ENCODE results near the gene RIC1.
"Not testable (repeated sequence)": the region's sequence is repeated elsewhere in the genome, so short reads cannot be mapped to it uniquely, and the experiment has no call there.

RIC1 gene

GRCh38 chr9:5624655-5625054 lies 4.3 kb upstream of the RIC1 start:
- DNase-seq (ENCODE audit: low read depth): no peak

- no peak for DNase-seq (ENCODE audit: low read depth)
Observed at GRCh38 chr9:5626727-5627634, 1.9 kb upstream of the RIC1 start.

- DNase-seq (ENCODE audit: low read depth): not testable (repeated sequence)
Observed at GRCh38 chr9:5627686-5628085, 1.2 kb upstream of the RIC1 start.

- DNase-seq (ENCODE audit: low read depth): no peak
Observed at GRCh38 chr9:5628183-5628529, 751 bp upstream of the RIC1 start.

GRCh38 chr9:5629312-5630080 lies 589 bp downstream of the RIC1 start:
- DNase-seq (ENCODE audit: low read depth): no peak

- no peak for DNase-seq (ENCODE audit: low read depth)
Observed at GRCh38 chr9:5630081-5630507, 1.2 kb downstream of the RIC1 start.

GRCh38 chr9:5631026-5631425 lies 2.1 kb downstream of the RIC1 start:
- no peak for DNase-seq (ENCODE audit: low read depth)

- no peak for DNase-seq (ENCODE audit: low read depth)
Observed at GRCh38 chr9:5632540-5632939, 3.6 kb downstream of the RIC1 start.

- no peak for DNase-seq (ENCODE audit: low read depth)
Observed at GRCh38 chr9:5633243-5633642, 4.3 kb downstream of the RIC1 start.

- DNase-seq (ENCODE audit: low read depth): no peak
Observed at GRCh38 chr9:5635390-5635789, 6.5 kb downstream of the RIC1 start.

- DNase-seq (ENCODE audit: low read depth): no peak
Observed at GRCh38 chr9:5639816-5640215, 10.9 kb downstream of the RIC1 start.

- DNase-seq (ENCODE audit: low read depth): no peak
Observed at GRCh38 chr9:5642170-5642569, 13.3 kb downstream of the RIC1 start.

- DNase-seq (ENCODE audit: low read depth): no peak
Observed at GRCh38 chr9:5643005-5643624, 14.2 kb downstream of the RIC1 start.

GRCh38 chr9:5644501-5644900 lies 15.6 kb downstream of the RIC1 start:
- DNase-seq (ENCODE audit: low read depth): no peak

- DNase-seq (ENCODE audit: low read depth): no peak
Observed at GRCh38 chr9:5646116-5646515, 17.2 kb downstream of the RIC1 start.

GRCh38 chr9:5650356-5651105 lies 21.6 kb downstream of the RIC1 start:
- no peak for DNase-seq (ENCODE audit: low read depth)

- DNase-seq (ENCODE audit: low read depth): no peak
Observed at GRCh38 chr9:5651246-5651645, 22.3 kb downstream of the RIC1 start.

- no peak for DNase-seq (ENCODE audit: low read depth)
Observed at GRCh38 chr9:5652821-5653220, 23.9 kb downstream of the RIC1 start.

- DNase-seq (ENCODE audit: low read depth): not testable (repeated sequence)
Observed at GRCh38 chr9:5662804-5663203, 33.9 kb downstream of the RIC1 start.

- no peak for DNase-seq (ENCODE audit: low read depth)
Observed at GRCh38 chr9:5665059-5665458, 36.2 kb downstream of the RIC1 start.

- no peak for DNase-seq (ENCODE audit: low read depth)
Observed at GRCh38 chr9:5667391-5667790, 38.5 kb downstream of the RIC1 start.

- no peak for DNase-seq (ENCODE audit: low read depth)
Observed at GRCh38 chr9:5670079-5670478, 41.2 kb downstream of the RIC1 start.
